ENCODE data around the gene PLCB4. TPM values are rescaled to one million over a fixed set of nuclear protein-coding genes. Genes with fewer than 3 reads are reported as not detected.

Gene PLCB4
- total and polyA plus RNA-seq, 2 experiments from 2014 or later = 31.6 to 39.2 TPM

- H3K27me3 ChIP-seq = no peaks in the 10 kb centered on the region
- peaks cover 4% of the 10 kb centered on the region for H3K4me1 ChIP-seq (ENCODE audit: low read depth)
- H3K27ac ChIP-seq = no peak overlapping the region
- no peaks in the 10 kb centered on the region for H3K9me3 ChIP-seq (ENCODE audit: low read depth)
- DNase-seq (ENCODE audit: low read depth in 1 of 2, low spot score in 1 of 2) = no peak
- H3K4me3 ChIP-seq = no peak overlapping the region
- TF ChIP-seq CTCF (IDR thresholded peaks at IDR 0.05; ENCODE audit: low read depth, low read length) = no peak
- H3K36me3 ChIP-seq = peaks cover 3% of the 10 kb centered on the region
These were observed 291.5 kb downstream of the PLCB4 start for GRCh38 chr20:9360431-9360830.

GRCh38 chr20:9363673-9364072, 294.8 kb downstream of the PLCB4 start:
- DNase-seq (ENCODE audit: low read depth in 1 of 2, low spot score in 1 of 2) = no peak
- H3K27me3 ChIP-seq = no peaks in the 10 kb centered on the region
- no peak for TF ChIP-seq CTCF (IDR thresholded peaks at IDR 0.05; ENCODE audit: low read depth, low read length)
- H3K9me3 ChIP-seq (ENCODE audit: low read depth) = no peaks in the 10 kb centered on the region
- peaks cover 5% of the 10 kb centered on the region for H3K36me3 ChIP-seq
- H3K27ac ChIP-seq = no peak overlapping the region
- H3K4me3 ChIP-seq = no peak overlapping the region
- H3K4me1 ChIP-seq (ENCODE audit: low read depth) = peaks cover 4% of the 10 kb centered on the region

- H3K36me3 ChIP-seq = peaks cover 5% of the 10 kb centered on the region
- no peak overlapping the region for H3K27ac ChIP-seq
- H3K4me1 ChIP-seq (ENCODE audit: low read depth) = peaks cover 9% of the 10 kb centered on the region
- no peak overlapping the region for H3K4me3 ChIP-seq
- no peaks in the 10 kb centered on the region for H3K9me3 ChIP-seq (ENCODE audit: low read depth)
- no peak for TF ChIP-seq CTCF (IDR thresholded peaks at IDR 0.05; ENCODE audit: low read depth, low read length)
- no peaks in the 10 kb centered on the region for H3K27me3 ChIP-seq
- no peak for DNase-seq (ENCODE audit: low read depth in 1 of 2, low spot score in 1 of 2)
These were observed 298.4 kb downstream of the PLCB4 start for GRCh38 chr20:9367328-9367727.

- H3K4me1 ChIP-seq (ENCODE audit: low read depth) = peaks cover 10% of the 10 kb centered on the region
- peaks cover 5% of the 10 kb centered on the region for H3K36me3 ChIP-seq
- no peak for TF ChIP-seq CTCF (IDR thresholded peaks at IDR 0.05; ENCODE audit: low read depth, low read length)
These were observed 298.9 kb downstream of the PLCB4 start for GRCh38 chr20:9367746-9368145.

GRCh38 chr20:9368893-9369292, 300.0 kb downstream of the PLCB4 start:
- no peak for TF ChIP-seq CTCF (IDR thresholded peaks at IDR 0.05; ENCODE audit: low read depth, low read length)
- no peaks in the 10 kb centered on the region for H3K27me3 ChIP-seq
- DNase-seq (ENCODE audit: low read depth in 1 of 2, low spot score in 1 of 2) = no peak
- no peak overlapping the region for H3K4me3 ChIP-seq
- peaks cover 21% of the 10 kb centered on the region for H3K4me1 ChIP-seq (ENCODE audit: low read depth)
- no peak overlapping the region for H3K27ac ChIP-seq
- H3K9me3 ChIP-seq (ENCODE audit: low read depth) = no peaks in the 10 kb centered on the region
- H3K36me3 ChIP-seq = peaks cover 5% of the 10 kb centered on the region

More at GRCh38 chr20:9367746-9368145, 298.9 kb downstream of the PLCB4 start:
- H3K4me3 ChIP-seq = no peak overlapping the region
- no peak overlapping the region for H3K27ac ChIP-seq
- H3K27me3 ChIP-seq = no peaks in the 10 kb centered on the region
- DNase-seq (ENCODE audit: low read depth in 1 of 2, low spot score in 1 of 2) = no peak
- no peaks in the 10 kb centered on the region for H3K9me3 ChIP-seq (ENCODE audit: low read depth)

- DNase-seq (ENCODE audit: low read depth in 1 of 2, low spot score in 1 of 2) = peak in 1 of 2 donors; percentile 72
- H3K36me3 ChIP-seq = peaks cover 5% of the 10 kb centered on the region
- H3K4me1 ChIP-seq (ENCODE audit: low read depth) = peaks cover 28% of the 10 kb centered on the region
- peak overlapping the region; percentile 4 for H3K27ac ChIP-seq
- no peak overlapping the region for H3K4me3 ChIP-seq
- no peaks in the 10 kb centered on the region for H3K27me3 ChIP-seq
- no peaks in the 10 kb centered on the region for H3K9me3 ChIP-seq (ENCODE audit: low read depth)
- no peak for TF ChIP-seq CTCF (IDR thresholded peaks at IDR 0.05; ENCODE audit: low read depth, low read length)
These were observed 300.7 kb downstream of the PLCB4 start for GRCh38 chr20:9369557-9369956.

Data from cardiac muscle cell (in vitro differentiated cells and primary cell).